ENCODE measurements around the gene PIAS2. TPM values are rescaled to one million over a fixed set of nuclear protein-coding genes. Genes with fewer than 3 reads are reported as not detected.

Gene PIAS2
- total RNA-seq, 4 donors from 2014 or later = 18.1 to 26.9 (median 25.4) TPM

DNA sequence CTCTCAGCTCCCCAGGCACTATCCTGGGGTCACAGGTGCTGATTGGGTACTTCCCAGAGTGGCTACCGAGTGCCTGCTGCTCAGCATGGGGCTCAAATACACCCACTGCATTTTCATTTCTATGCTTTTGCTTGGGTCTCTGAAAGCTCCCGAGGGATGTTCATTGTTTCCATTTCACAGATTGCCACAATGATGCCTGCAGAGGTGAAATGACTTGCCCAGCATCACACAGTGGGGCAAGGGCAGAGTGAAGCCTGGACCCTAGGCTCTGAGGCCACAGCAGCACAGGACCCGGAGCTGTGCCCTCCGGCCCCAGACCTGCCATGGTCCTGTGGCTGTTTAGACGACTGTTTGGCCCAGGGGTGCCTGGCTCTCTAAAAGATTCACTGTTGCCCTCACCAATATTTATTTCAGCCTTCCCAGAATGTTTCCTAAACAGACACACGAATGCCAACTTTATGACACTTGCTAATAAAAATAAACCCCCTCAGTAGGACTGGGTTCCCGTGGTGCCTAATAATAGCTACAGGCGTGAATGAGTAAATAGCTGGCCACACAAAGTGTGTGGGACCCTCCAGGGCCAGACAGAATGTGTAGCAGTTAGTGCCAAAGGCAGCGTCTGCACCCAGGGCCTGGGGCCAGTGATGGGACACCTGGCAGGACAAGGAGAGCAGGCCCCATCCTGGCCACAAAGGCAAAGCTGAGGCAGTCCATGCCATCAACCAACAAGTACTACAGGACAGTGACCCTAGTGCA lies 149.0 kb downstream of the PIAS2 start:
- Histone ChIP-seq H3K4me3 (no peak overlapping the region), H3K27ac (replicated peaks in 1 of 4) (no peak overlapping the region), H3K27me3 (peaks cover 0 to 23% (median 0%) of the 10 kb centered on the region in 4 donors), H3K4me1 (peaks cover 0 to 10% (median 0%) of the 10 kb centered on the region in 4 donors), H3K36me3 (no peaks in the 10 kb centered on the region), H3K9me3 (no peaks in the 10 kb centered on the region)
- DNase-seq (ENCODE audit: extremely low spot score) = no peak
- intact Hi-C loops (cut with DNase I) = no loop called here
- no peak for TF ChIP-seq EP300 (IDR thresholded peaks at IDR 0.05)
- TF ChIP-seq CTCF (IDR thresholded peaks at IDR 0.05) = no peak
- TF ChIP-seq POLR2A (IDR thresholded peaks at IDR 0.05; ENCODE audit: low read depth) = no peak
- no peak for TF ChIP-seq POLR2AphosphoS5 (IDR thresholded peaks at IDR 0.05)
- WGBS = 61% methylated on average over 6 of the region's 9 CpGs

DNA sequence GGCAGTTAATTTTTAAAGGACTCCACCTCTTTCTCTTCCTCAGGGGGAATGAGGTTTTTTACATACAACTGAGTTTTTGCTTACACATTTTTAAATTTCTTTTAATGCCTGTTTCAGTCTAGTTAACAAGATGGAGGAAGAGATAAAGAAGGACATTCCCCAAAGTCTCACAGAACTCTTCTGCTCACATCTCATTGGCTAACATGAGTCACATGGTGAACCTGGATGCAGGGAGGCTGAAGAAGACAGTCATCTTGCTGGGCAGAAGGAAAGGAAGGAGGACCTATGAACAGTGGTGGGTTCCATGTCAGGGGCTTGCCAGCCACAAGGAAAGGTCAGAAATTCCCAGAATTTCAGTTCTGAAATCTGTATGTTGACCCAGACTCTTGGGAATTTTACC lies 150.1 kb downstream of the PIAS2 start:
- Histone ChIP-seq H3K36me3 (no peaks in the 10 kb centered on the region), H3K27me3 (peaks cover 0 to 23% (median 0%) of the 10 kb centered on the region in 4 donors), H3K4me1 (peaks cover 0 to 10% (median 0%) of the 10 kb centered on the region in 4 donors), H3K9me3 (no peaks in the 10 kb centered on the region), H3K27ac (replicated peaks in 1 of 4) (no peak overlapping the region), H3K4me3 (no peak overlapping the region)
- DNase-seq (ENCODE audit: extremely low spot score) = no peak
- TF ChIP-seq CTCF (IDR thresholded peaks at IDR 0.05) (no peak), EP300 (IDR thresholded peaks at IDR 0.05) (no peak), POLR2AphosphoS5 (IDR thresholded peaks at IDR 0.05) (no peak)
- intact Hi-C loops (cut with DNase I) = no loop called here

- H3K27me3 ChIP-seq = peaks cover 0 to 34% (median 0%) of the 10 kb centered on the region in 4 donors
- TF ChIP-seq CTCF (IDR thresholded peaks at IDR 0.05) = no peak
- TF ChIP-seq POLR2AphosphoS5 (IDR thresholded peaks at IDR 0.05) = no peak
- WGBS = 92% methylated on average over 2 of the region's 2 CpGs
- no peak overlapping the region for H3K27ac ChIP-seq (replicated peaks in 1 of 4)
- DNase-seq (ENCODE audit: extremely low spot score) = no peak
- intact Hi-C loops (cut with DNase I) = no loop called here
- no peaks in the 10 kb centered on the region for H3K36me3 ChIP-seq
- H3K4me1 ChIP-seq = peaks cover 0 to 10% (median 0%) of the 10 kb centered on the region in 4 donors
- no peaks in the 10 kb centered on the region for H3K9me3 ChIP-seq
- H3K4me3 ChIP-seq = no peak overlapping the region
These were observed 152.7 kb downstream of the PIAS2 start for GRCh38 chr18:46764586-46764985.

DNA sequence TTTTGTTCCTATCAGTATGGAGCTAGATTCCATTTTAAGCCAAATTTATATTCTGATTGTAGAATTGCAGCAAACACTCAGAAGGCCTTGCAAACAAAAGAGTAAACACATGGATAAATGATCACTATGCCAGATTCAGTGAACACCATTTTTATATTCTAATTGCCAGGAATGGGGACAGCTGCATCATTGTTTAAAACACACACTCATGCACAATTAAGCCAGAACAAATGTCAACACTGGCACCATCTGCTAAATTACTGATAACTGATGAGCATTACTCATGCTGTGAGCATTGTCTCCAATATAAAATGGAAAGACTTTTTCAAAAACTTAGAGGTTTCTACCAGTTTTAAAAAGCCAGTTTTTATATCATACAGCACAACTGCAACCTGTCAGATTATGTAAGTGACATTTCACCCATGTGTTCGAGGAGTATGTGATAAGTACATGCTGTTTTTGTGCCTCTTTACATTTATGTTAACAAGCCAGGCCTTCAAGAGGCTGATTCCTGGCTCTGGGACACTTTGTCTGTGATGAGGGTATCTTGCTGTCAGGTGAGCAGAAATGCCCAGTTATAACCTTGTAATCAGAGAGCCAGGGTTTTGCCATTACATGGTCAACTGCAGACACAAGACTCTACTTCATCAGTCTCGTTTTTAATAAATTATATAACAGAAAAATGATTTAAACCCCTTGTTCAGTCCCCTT lies 156.1 kb downstream of the PIAS2 start:
- no peak for TF ChIP-seq EP300 (IDR thresholded peaks at IDR 0.05)
- no peak for TF ChIP-seq POLR2A (IDR thresholded peaks at IDR 0.05; ENCODE audit: low read depth)
- no peak for TF ChIP-seq POLR2AphosphoS5 (IDR thresholded peaks at IDR 0.05)
- no peak for TF ChIP-seq CTCF (IDR thresholded peaks at IDR 0.05)
- Histone ChIP-seq H3K4me1 (peaks cover 5 to 20% (median 20%) of the 10 kb centered on the region in 4 donors), H3K9me3 (no peaks in the 10 kb centered on the region), H3K4me3 (no peak overlapping the region), H3K36me3 (no peaks in the 10 kb centered on the region), H3K27me3 (peaks cover 0 to 64% (median 17%) of the 10 kb centered on the region in 4 donors), H3K27ac (replicated peaks in 1 of 4) (no peak overlapping the region)
- DNase-seq (ENCODE audit: extremely low spot score) = no peak
- WGBS = 67% methylated on average over 2 of the region's 2 CpGs
- intact Hi-C loops (cut with DNase I) = no loop called here
